ENCODE results near the gene CPA5.

Gene CPA5

GRCh38 chr7:130356876-130357611, 12.4 kb downstream of the CPA5 start:
- H3K27ac Mint-ChIP-seq (ENCODE audit: low read depth): no peak overlapping the region
- peaks cover 15% of the 10 kb centered on the region for H3K9me3 Mint-ChIP-seq
- no peak for ATAC-seq (replicated peaks; ENCODE audit: extremely low read depth, poor library complexity, severe bottlenecking)
- no peaks in the 10 kb centered on the region for H3K36me3 Mint-ChIP-seq (ENCODE audit: insufficient read depth)
- peaks cover 11% of the 10 kb centered on the region for H3K27me3 Mint-ChIP-seq
- H3K4me1 Mint-ChIP-seq: no peaks in the 10 kb centered on the region
- no peak for DNase-seq (ENCODE audit: low spot score in 2 of 2)
- H3K4me3 Mint-ChIP-seq: no peak overlapping the region

- no peak overlapping the region for H3K4me3 Mint-ChIP-seq
- no peak overlapping the region for H3K27ac Mint-ChIP-seq (ENCODE audit: low read depth)
- no peak for DNase-seq (ENCODE audit: low spot score in 2 of 2)
- peaks cover 16% of the 10 kb centered on the region for H3K27me3 Mint-ChIP-seq
- ATAC-seq (replicated peaks; ENCODE audit: extremely low read depth, poor library complexity, severe bottlenecking): no peak
- no peaks in the 10 kb centered on the region for H3K36me3 Mint-ChIP-seq (ENCODE audit: insufficient read depth)
- no peaks in the 10 kb centered on the region for H3K4me1 Mint-ChIP-seq
- H3K9me3 Mint-ChIP-seq: peaks cover 15% of the 10 kb centered on the region
These were observed 13.9 kb downstream of the CPA5 start for GRCh38 chr7:130358471-130358870.

GRCh38 chr7:130359276-130359857, 14.8 kb downstream of the CPA5 start:
- DNase-seq (ENCODE audit: low spot score in 2 of 2): no peak
- H3K27ac Mint-ChIP-seq (ENCODE audit: low read depth): no peak overlapping the region
- H3K4me1 Mint-ChIP-seq: no peaks in the 10 kb centered on the region
- no peak overlapping the region for H3K4me3 Mint-ChIP-seq
- peaks cover 11% of the 10 kb centered on the region for H3K27me3 Mint-ChIP-seq
- no peaks in the 10 kb centered on the region for H3K36me3 Mint-ChIP-seq (ENCODE audit: insufficient read depth)
- ATAC-seq (replicated peaks; ENCODE audit: extremely low read depth, poor library complexity, severe bottlenecking): no peak
- H3K9me3 Mint-ChIP-seq: peaks cover 15% of the 10 kb centered on the region

GRCh38 chr7:130360518-130360917, 15.9 kb downstream of the CPA5 start:
- Mint-ChIP-seq H3K9me3 (peaks cover 15% of the 10 kb centered on the region), H3K36me3 (ENCODE audit: insufficient read depth) (no peaks in the 10 kb centered on the region), H3K27me3 (peaks cover 11% of the 10 kb centered on the region), H3K27ac (ENCODE audit: low read depth) (no peak overlapping the region), H3K4me3 (no peak overlapping the region), H3K4me1 (no peaks in the 10 kb centered on the region)
- ATAC-seq (replicated peaks; ENCODE audit: extremely low read depth, poor library complexity, severe bottlenecking): no peak
- no peak for DNase-seq (ENCODE audit: low spot score in 2 of 2)

- DNase-seq (ENCODE audit: low spot score in 2 of 2) (no peak), ATAC-seq (replicated peaks; ENCODE audit: extremely low read depth, poor library complexity, severe bottlenecking) (no peak)
- no peaks in the 10 kb centered on the region for H3K4me1 Mint-ChIP-seq
- peaks cover 11% of the 10 kb centered on the region for H3K27me3 Mint-ChIP-seq
- H3K27ac Mint-ChIP-seq (ENCODE audit: low read depth): no peak overlapping the region
- H3K4me3 Mint-ChIP-seq: no peak overlapping the region
- no peaks in the 10 kb centered on the region for H3K36me3 Mint-ChIP-seq (ENCODE audit: insufficient read depth)
- H3K9me3 Mint-ChIP-seq: peaks cover 15% of the 10 kb centered on the region
These were observed 17.1 kb downstream of the CPA5 start for GRCh38 chr7:130361681-130362080.

- Mint-ChIP-seq H3K4me1 (no peaks in the 10 kb centered on the region), H3K27me3 (peaks cover 11% of the 10 kb centered on the region), H3K27ac (ENCODE audit: low read depth) (no peak overlapping the region), H3K9me3 (peaks cover 15% of the 10 kb centered on the region), H3K4me3 (no peak overlapping the region), H3K36me3 (ENCODE audit: insufficient read depth) (no peaks in the 10 kb centered on the region)
- no peak for DNase-seq (ENCODE audit: low spot score in 2 of 2)
- ATAC-seq (replicated peaks; ENCODE audit: extremely low read depth, poor library complexity, severe bottlenecking): no peak
These were observed 17.7 kb downstream of the CPA5 start for GRCh38 chr7:130362251-130362816.

- ATAC-seq (replicated peaks; ENCODE audit: extremely low read depth, poor library complexity, severe bottlenecking): no peak
These were observed 18.6 kb downstream of the CPA5 start for GRCh38 chr7:130363026-130363847.

GRCh38 chr7:130364451-130364850, 19.8 kb downstream of the CPA5 start:
- peaks cover 12% of the 10 kb centered on the region for H3K9me3 Mint-ChIP-seq
- ATAC-seq (replicated peaks; ENCODE audit: extremely low read depth, poor library complexity, severe bottlenecking) (no peak), DNase-seq (ENCODE audit: low spot score in 2 of 2) (no peak)
- no peak overlapping the region for H3K4me3 Mint-ChIP-seq
- H3K4me1 Mint-ChIP-seq: no peaks in the 10 kb centered on the region
- peaks cover 11% of the 10 kb centered on the region for H3K27me3 Mint-ChIP-seq
- H3K27ac Mint-ChIP-seq (ENCODE audit: low read depth): no peak overlapping the region
- peaks cover 2% of the 10 kb centered on the region for H3K36me3 Mint-ChIP-seq (ENCODE audit: insufficient read depth)

More at GRCh38 chr7:130363026-130363847, 18.6 kb downstream of the CPA5 start:
- Mint-ChIP-seq H3K9me3 (peaks cover 15% of the 10 kb centered on the region), H3K27me3 (peaks cover 11% of the 10 kb centered on the region), H3K4me3 (no peak overlapping the region), H3K36me3 (ENCODE audit: insufficient read depth) (no peaks in the 10 kb centered on the region), H3K27ac (ENCODE audit: low read depth) (no peak overlapping the region), H3K4me1 (no peaks in the 10 kb centered on the region)
- no peak for DNase-seq (ENCODE audit: low spot score in 2 of 2)

GRCh38 chr7:130365088-130365487, 20.5 kb downstream of the CPA5 start:
- no peak overlapping the region for H3K4me3 Mint-ChIP-seq
- H3K9me3 Mint-ChIP-seq: peaks cover 7% of the 10 kb centered on the region

GRCh38 chr7:130365511-130366441, 21.2 kb downstream of the CPA5 start:
- H3K4me1 Mint-ChIP-seq: no peaks in the 10 kb centered on the region
- H3K36me3 Mint-ChIP-seq (ENCODE audit: insufficient read depth): peaks cover 3% of the 10 kb centered on the region
- H3K27me3 Mint-ChIP-seq: peaks cover 11% of the 10 kb centered on the region
- H3K9me3 Mint-ChIP-seq: no peaks in the 10 kb centered on the region
- no peak overlapping the region for H3K27ac Mint-ChIP-seq (ENCODE audit: low read depth)
- H3K4me3 Mint-ChIP-seq: no peak overlapping the region
- ATAC-seq (replicated peaks; ENCODE audit: extremely low read depth, poor library complexity, severe bottlenecking) (no peak), DNase-seq (ENCODE audit: low spot score in 2 of 2) (no peak)

More at GRCh38 chr7:130365088-130365487, 20.5 kb downstream of the CPA5 start:
- DNase-seq (ENCODE audit: low spot score in 2 of 2): no peak
- Mint-ChIP-seq H3K27me3 (peaks cover 11% of the 10 kb centered on the region), H3K36me3 (ENCODE audit: insufficient read depth) (peaks cover 3% of the 10 kb centered on the region), H3K27ac (ENCODE audit: low read depth) (no peak overlapping the region), H3K4me1 (no peaks in the 10 kb centered on the region)
- no peak for ATAC-seq (replicated peaks; ENCODE audit: extremely low read depth, poor library complexity, severe bottlenecking)

- ATAC-seq (replicated peaks; ENCODE audit: extremely low read depth, poor library complexity, severe bottlenecking) (no peak), DNase-seq (ENCODE audit: low spot score in 2 of 2) (no peak)
- Mint-ChIP-seq H3K27ac (ENCODE audit: low read depth) (no peak overlapping the region), H3K4me3 (peak overlapping the region; percentile 24), H3K9me3 (no peaks in the 10 kb centered on the region), H3K27me3 (peaks cover 11% of the 10 kb centered on the region), H3K4me1 (no peaks in the 10 kb centered on the region), H3K36me3 (ENCODE audit: insufficient read depth) (peaks cover 3% of the 10 kb centered on the region)
These were observed 21.9 kb downstream of the CPA5 start for GRCh38 chr7:130366564-130366963.
